ENCODE measurements around the gene SPATA31E1. TPM values are rescaled to one million over a fixed set of nuclear protein-coding genes. Genes with fewer than 3 reads are reported as not detected.
"Not testable (repeated sequence)": the region's sequence is repeated elsewhere in the genome, so short reads cannot be mapped to it uniquely, and the experiment has no call there.

SPATA31E1 gene
- total RNA-seq, 6 experiments from 2014 or later: not detected

DNA sequence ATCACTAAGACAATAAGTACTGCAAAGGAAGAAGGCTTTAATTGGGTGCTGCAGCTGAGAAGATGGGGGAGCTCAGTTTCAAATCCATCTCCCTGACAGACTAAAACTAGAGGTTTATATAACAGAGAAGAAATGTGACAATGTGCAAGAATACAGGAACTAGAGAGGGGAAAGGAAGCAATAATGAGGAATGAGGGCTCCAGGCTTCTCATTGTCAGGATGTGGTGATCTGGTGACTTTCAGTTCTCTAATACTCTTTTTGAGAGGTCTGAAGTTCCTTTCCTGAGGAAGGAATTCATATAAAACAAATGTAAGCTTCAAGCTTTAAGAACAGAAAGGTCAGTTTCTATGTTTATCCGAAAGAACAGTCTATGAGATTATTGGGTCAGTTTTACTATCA is 42.5 kb upstream of the SPATA31E1 start:
- TF ChIP-seq CTCF (IDR thresholded peaks at IDR 0.05) (no peak), POLR2A (IDR thresholded peaks at IDR 0.05) (no peak)
- H3K27me3 ChIP-seq: no peaks in the 10 kb centered on the region
- peak in 2 of 4 donors; percentile 45 to 53 for ATAC-seq
- H3K27ac ChIP-seq: no peak overlapping the region
- no peak for DNase-seq
- no peak overlapping the region for H3K4me3 ChIP-seq
- H3K9me3 ChIP-seq: no peaks in the 10 kb centered on the region
- no peaks in the 10 kb centered on the region for H3K4me1 ChIP-seq
- intact Hi-C loops (cut with DNase I): no loop called here
- WGBS (ENCODE audit: insufficient coverage, low coverage, low lambda C conversion rate, missing lambda C conversion rate): 36% methylated on average over 1 of the region's 1 CpG
- no peaks in the 10 kb centered on the region for H3K36me3 ChIP-seq

DNA sequence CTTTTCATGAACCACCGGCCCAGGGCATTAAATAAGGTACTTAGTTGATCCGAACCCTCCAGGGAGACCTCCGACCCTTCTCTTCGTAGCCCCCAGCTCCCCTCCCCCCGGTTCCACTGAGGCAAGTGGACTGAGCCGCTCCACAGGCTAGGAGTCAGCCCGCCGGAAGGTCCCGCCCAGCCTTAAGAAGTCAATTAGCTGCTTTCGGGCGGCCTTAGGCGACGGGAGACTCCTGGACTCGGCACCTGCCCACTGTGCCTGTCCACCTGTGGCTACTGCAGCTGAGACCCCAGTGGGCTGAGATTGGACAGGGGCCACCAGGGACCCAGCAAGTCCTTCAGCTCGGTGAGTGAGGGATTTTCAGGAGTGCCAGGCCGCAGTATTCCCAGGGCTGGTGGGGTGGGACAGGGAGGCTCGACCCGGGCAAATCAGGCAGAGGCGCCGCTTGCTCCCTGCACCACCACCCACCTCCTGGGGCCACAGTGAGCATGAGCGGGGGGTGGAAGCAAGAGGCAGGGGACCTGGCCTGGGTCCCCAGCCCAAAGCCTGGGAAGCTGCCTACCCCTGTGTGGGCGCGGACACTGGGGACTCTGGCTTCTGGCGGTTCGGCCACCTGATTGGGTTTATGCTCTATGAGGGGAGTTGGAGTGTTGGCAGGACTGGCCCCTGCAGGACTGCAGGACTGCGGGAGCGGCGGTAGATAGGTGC is 39.6 kb upstream of the SPATA31E1 start:
- ATAC-seq: no peak
- no peak for DNase-seq
- TF ChIP-seq POLR2A (IDR thresholded peaks at IDR 0.05): no peak
- no peak for TF ChIP-seq CTCF (IDR thresholded peaks at IDR 0.05)
- Histone ChIP-seq H3K4me3 (no peak overlapping the region), H3K27ac (no peak overlapping the region), H3K4me1 (no peaks in the 10 kb centered on the region), H3K36me3 (no peaks in the 10 kb centered on the region), H3K9me3 (no peaks in the 10 kb centered on the region), H3K27me3 (no peaks in the 10 kb centered on the region)
- WGBS (ENCODE audit: insufficient coverage, low coverage, low lambda C conversion rate, missing lambda C conversion rate): 90% methylated on average over 12 of the region's 28 CpGs
- intact Hi-C loops (cut with DNase I): no loop called here

- Histone ChIP-seq H3K4me1 (no peaks in the 10 kb centered on the region), H3K36me3 (no peaks in the 10 kb centered on the region), H3K4me3 (no peak overlapping the region), H3K9me3 (no peaks in the 10 kb centered on the region), H3K27me3 (no peaks in the 10 kb centered on the region), H3K27ac (no peak overlapping the region)
- TF ChIP-seq POLR2A (IDR thresholded peaks at IDR 0.05) (no peak), CTCF (IDR thresholded peaks at IDR 0.05) (no peak)
- DNase-seq (no peak), ATAC-seq (no peak)
- 48% methylated on average over 2 of the region's 2 CpGs for WGBS (ENCODE audit: insufficient coverage, low coverage, low lambda C conversion rate, missing lambda C conversion rate)
- intact Hi-C loops (cut with DNase I): no loop called here
Measured at GRCh38 chr9:87844506-87844905, 38.2 kb upstream of the SPATA31E1 start.

- intact Hi-C loops (cut with DNase I); H3K9me3 ChIP-seq; H3K27ac ChIP-seq; H3K4me3 ChIP-seq; H3K4me1 ChIP-seq; DNase-seq; H3K36me3 ChIP-seq; H3K27me3 ChIP-seq: not testable (repeated sequence)
- ATAC-seq: peak in 1 of 4 donors; percentile 58
- 52% methylated on average over 2 of the region's 2 CpGs for WGBS (ENCODE audit: insufficient coverage, low coverage, low lambda C conversion rate, missing lambda C conversion rate)
Measured at GRCh38 chr9:87847817-87848216, 34.9 kb upstream of the SPATA31E1 start.

DNA sequence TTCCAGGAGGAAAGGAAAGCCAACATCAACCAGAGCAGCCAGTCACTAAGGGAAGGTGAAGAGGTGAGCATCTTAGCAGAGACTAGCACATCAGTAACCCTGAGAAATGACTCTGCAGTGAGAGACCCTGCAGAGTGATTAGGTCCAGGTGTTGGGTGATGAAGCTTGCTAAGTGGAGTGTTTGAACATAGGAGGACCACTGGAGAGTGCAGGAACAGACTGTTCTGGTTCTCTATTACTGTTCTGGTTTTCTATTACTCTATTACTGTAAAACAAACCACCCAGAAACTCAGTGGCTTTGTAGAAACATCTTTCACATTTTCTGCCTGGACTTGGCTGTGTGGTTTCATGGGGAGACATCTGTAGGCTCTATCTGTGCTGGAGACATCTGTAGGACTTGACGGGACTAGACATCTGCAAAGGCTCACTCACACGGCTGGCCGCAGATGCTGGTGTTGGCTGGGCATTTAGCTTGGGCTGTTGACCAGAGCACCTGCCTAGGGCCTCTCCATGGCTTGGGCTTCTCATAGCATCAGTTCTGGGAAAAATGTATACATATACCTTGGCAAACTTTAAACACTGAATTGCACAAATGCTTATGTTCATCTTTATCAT is 33.4 kb upstream of the SPATA31E1 start:
- 93% methylated on average over 3 of the region's 3 CpGs for WGBS (ENCODE audit: insufficient coverage, low coverage, low lambda C conversion rate, missing lambda C conversion rate)
- Histone ChIP-seq H3K27me3 (no peaks in the 10 kb centered on the region), H3K27ac (no peak overlapping the region), H3K4me1 (no peaks in the 10 kb centered on the region), H3K36me3 (no peaks in the 10 kb centered on the region), H3K4me3 (no peak overlapping the region), H3K9me3 (no peaks in the 10 kb centered on the region)
- no peak for DNase-seq
- TF ChIP-seq CTCF (IDR thresholded peaks at IDR 0.05) (no peak), POLR2A (IDR thresholded peaks at IDR 0.05) (no peak)
- intact Hi-C loops (cut with DNase I): no loop called here
- no peak for ATAC-seq

All from right lobe of liver (tissue), 6 donors.